ENCODE results near the gene DNAJA3.

- TF ChIP-seq POLR2AphosphoS5 (IDR thresholded peaks at IDR 0.05) (peak in 1 of 2 donors; percentile 43), CTCF (IDR thresholded peaks at IDR 0.05) (no peak)
These were observed 62.4 kb downstream of the DNAJA3 start for GRCh38 chr16:4487955-4488498.

All from upper lobe of left lung (tissue), 4 donors.